IPS-NIHi11 (cell line): ENCODE measurements around the gene DNAH17.

Experiments
- DNase-seq: peaks from one replicate; pipeline ENCODE4 v3.0.0; 2012; ENCODE audit warnings: mixed read lengths, low spot score

DNAH17 gene

DNA sequence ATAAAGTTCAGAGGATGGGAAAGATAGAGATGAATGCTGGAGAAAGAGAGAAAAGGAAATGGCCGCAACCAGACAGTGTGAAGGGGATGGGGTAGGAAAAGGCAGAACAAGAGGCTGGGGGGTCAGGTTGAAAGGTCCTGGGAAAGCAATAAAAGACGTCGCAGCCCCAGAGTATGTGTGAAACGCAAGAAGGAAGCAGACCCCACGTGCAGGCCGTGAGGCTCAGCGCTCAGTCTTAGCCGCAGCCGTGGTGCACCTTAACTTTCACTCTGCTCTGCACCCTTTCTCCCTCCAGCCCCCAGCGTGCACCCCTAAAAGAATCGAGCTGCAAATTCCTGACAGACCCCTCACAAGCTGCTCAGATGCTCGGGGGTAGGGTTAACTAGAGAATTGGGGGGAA lies 1.9 kb downstream of the DNAH17 start:
- DNase-seq, result no peak

DNA sequence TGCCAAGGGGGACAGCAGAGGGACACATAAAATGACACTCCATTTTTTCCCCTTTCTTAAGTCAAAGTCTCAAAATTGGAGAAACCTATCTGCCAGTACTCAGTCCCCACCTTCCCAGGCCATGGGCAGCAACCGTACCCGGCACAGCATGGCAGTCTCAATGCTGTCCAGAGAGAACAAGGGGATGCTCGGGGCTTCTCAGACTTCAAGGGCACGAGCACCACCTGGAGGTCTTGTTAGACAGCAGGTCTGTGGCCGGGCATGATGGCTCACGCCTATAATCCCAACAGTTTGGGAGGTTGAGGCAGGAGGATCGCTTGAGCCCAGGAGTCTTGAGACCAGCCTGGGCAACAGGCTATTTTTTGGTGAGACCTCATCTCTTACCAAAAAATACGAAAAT lies 3.2 kb downstream of the DNAH17 start:
- DNase-seq, result no peak

DNA sequence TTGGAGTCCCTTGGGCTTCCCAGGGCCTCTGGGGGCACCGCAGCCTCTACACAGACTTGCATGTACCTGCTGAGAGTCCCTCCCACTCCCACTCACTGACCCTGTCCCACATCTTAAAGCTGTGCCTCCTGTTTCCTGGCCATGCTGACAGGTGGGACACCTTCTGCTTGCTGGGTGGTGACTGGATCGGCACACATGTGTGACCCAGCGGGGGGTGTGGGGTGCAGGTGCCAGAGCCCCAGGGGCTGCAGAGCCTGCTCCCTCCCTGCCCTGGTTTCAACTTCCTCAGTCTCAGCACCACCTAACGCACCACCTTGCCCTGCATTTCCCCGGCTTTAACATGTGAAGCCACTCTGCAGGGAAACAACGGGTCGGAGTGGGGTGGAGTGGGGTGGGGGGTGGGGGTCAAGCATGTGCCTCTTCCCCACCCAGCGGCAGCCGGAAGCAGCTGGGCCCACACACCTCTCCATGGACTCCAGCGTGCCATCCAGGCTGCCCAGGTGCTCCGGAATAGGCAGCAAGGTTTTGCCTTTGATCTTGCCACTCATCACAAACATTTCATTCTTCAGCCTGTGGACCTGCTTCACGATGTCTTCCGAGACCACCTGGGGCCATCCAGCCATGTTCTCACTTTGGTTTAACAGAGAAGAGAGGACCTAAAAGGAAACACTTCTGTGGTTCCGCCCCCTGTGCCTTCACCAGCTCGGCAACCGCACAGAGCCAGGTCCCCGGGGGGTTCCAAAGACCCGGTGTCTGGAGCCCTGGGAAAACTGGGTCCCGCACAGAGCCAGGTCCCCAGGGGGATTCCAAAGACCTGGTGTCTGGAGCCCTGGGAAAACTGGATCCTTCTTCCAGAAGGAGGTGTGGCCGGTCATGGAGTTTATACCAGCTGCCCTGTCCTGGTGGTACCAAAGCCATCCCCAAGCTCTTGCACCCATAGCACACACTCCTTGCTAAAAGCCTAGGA lies 4.7 kb downstream of the DNAH17 start:
- DNase-seq, result peak; percentile 85

DNA sequence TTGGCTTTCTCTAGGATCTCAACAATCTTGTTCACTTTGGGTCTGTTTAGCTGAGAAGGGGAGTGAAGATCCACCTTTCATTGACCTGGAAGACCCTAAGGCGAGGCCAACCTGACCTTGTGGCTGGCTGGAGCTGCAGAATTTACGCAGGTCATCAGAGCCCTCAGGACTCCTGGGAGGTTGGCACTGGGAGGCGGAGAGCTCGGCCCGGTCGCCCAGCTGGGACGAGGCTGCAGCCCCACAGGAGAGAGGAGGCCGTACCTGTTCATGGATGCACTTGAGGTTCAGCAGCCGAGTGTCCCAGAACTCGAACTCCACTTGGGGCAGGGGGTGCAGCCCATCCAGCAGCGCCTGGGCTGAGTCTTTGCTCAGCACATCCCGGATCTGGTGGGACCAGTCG lies 5.9 kb downstream of the DNAH17 start:
- no peak for DNase-seq

DNA sequence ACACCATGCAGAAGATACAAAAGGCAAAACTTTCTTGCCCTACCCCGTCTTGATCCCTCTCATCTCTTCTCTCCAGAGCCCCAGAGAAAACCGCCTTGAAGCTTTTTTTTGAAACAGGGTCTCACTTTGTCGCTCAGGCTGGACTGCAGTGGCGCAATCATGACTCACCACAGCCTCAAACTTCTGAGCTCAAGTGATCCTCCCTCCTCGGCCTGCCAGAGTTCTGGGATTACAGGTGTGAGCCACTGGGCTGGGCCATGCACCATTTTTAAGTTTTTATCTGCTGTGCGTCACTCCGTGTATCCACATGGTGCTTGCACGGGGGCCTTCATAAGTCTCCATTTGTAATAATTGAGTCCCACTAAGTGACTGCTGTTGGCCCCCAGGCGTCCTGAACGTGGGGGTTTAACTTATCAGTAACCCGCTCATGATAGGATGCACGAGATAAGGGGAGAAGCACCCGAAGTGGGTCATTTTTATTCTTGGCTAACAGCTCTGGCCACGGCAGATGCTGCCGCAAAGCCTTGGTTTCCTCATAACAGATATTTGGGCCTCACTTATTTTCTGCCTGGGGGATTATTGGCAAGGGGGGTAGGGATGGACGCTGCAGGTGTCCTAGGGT lies 8.6 kb downstream of the DNAH17 start:
- DNase-seq, result no peak

DNA sequence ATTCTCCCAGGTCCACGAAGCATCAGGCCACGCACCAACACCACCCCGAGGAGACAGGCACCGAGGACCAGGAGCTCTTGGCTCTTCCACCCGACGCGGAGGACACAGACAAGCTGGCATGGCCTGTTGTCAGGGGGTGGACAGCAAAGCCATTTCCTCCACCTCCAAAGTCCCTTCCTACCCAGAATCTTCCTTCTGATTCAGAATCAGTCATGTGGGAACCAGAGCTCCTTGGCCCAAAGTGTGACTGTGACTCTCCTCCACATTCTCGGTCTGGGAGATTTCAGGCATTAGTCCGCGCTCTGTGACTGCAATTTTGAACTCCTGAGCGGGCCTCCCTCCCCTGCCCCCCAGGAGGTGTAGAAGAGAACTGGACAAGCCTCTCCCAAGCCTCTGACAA lies 9.2 kb downstream of the DNAH17 start:
- no peak for DNase-seq

DNA sequence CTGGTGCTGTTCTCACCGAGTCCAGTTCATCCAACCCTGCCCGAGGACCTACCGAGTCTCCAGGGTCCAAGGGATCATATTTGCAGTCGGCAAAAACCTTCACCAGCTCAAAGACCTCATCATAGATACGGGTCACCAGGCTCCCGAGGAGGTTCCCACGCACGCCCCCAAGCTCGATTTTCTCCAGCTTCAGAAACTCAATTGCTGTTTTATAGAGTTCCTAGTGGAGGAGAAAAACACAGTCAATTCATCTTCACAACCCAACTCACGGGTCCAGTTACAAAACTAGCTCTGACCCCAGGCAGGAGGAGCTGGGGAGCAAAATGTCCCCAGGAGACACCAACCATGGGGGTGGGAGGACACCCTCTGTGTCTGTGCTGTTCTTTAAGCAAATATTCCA lies 10.2 kb downstream of the DNAH17 start:
- no peak for DNase-seq

DNA sequence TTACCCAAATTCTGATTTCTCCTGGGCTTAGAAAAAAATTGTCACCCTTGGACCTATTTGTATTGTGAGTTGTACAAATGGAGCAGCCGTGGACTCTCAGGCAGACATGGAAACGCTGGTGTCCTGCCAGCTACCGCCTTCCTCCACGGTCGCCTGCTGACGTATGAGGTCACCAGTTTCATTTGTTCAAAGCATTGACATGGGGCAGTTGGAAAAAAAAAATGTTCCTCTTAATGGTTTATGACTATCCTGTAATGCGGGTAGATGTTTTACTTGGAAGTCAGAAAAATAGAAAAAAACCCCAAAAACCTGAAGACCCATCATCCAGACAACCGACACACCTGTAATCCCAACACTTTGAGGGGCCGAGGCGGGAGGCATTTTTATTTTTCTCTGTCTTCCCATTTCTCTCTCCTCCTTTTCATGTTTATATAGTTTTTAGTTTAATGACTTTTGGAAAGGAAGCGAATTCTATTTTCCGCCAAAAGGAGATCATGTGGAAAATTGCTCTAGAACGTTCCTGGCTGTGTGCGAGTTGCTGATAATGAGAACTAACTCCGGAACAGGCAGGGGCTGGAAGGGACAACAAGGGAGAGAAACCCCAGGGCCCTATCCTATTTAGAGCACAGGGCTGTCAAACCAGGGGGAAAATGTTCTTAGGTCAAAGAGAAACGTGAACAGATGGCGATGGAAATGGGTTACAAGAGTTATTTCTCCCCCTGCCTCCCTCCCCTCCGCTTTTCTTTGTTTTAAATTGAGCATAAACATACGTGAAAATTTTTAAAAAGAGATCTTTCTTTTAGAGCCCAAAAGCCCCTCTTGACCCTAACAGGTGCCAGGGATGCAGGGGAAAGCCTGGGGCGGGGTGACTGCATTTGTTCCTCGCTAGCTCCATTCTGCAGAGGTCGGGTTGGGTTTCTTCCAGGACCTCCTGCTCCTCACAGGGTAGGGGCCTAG lies 13.7 kb downstream of the DNAH17 start:
- DNase-seq, result no peak

DNA sequence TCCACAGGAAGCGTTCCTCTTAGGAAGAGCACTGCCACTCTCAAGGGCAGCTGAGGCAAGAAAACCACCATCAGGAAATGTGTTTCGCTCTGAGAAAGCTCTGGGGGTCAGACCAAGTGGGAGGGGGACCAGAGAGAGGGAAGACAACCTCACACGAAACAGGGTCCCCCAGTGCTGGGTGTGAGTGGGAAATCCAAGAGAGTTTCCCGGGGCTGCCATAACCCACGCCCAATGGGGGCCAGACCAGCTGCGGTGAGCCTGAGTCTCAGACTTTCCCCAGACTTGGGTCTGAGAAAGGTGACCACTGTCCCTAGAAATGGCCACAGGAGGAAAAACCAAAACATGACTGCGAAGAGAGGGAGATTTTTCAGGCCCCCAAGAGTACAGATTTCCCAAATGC lies 14.5 kb downstream of the DNAH17 start:
- no peak for DNase-seq

DNA sequence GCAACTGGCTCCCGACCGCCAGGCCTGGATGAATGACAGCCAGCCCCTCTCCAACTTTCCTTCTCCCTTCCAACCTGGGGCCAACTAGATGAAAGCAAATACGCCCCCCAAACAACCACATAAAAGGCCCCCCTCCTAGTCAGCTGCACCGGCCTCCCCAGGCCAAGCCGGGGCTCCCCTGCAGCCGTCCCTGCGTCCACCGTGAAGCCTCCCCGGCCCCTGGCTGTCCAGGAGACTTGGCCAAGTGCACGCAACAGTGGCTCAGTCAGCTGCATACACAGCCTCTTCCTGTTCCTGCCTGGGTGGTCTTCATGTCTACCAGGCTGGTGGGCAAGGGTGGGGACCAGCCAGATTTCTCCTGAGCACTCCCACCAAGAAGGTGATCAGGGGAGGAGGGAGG lies 16.0 kb downstream of the DNAH17 start:
- DNase-seq, result no peak

DNA sequence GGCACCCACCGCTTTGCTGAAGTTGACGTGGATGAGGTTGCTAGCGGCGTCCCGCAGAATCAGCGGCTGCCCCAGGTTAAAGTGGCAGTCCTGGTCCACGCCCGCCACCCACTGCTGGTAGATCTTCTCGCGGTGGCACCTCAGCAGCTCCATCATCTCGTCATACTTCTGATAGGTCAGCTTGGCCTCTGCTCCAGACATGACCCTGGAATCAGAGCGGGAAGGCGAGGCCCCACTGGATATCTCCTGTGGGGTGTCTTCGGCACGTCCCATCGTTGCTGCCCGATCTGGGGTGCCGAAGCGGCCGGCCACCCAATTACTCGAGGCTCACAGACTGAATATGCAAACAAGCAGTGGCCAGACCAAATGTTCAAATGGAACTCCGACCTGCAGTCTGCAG lies 16.5 kb downstream of the DNAH17 start:
- DNase-seq, result no peak

DNA sequence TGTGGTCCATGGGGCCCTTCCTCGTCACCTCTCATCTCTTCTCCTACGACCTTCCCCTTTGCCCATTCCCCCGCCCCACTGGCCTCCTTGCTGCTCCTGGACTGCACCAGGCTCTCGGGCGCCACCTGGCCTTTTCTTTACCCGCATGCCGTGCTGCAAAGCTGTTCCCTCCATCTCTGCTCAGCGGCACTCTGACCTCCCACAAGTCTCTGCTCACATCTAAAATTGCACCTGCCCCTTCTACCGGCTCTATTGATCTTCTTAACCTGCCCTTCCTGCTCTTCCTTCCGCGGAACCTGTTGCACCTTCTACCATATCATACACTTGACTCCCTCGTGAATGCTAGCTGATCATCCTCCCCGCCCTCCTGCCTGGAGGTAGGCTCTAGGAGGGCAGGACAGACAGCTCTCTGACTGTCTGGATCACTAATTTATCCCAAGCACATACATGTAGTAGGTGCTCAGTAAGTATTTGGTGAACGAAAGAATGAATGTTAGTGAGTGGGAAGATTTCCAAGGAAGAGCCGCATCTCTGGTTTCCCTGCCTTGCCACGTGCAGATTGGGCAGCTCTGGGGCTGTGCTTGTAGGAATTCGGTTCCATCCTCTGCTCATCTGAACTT lies 17.3 kb downstream of the DNAH17 start:
- DNase-seq, result peak; percentile 74

DNA sequence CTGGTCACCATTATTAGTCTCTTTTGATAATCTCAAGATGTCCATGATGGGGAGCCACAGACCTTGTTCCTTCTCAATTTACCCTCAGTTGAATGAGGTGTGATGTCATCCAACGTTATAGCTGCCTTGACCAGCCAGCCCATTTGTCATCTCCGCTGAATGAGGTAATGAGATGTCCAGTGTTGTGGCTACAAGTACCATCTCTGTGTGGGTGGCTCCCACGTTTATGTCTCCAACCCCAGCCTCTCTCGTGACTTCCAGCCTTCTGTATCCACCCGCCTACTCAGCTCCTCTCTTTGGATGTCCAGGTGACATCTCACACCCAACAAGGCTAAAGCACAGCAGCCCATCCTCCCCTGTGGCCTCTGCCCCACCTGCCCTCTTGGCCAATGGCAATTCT lies 18.2 kb downstream of the DNAH17 start:
- DNase-seq, result no peak

DNA sequence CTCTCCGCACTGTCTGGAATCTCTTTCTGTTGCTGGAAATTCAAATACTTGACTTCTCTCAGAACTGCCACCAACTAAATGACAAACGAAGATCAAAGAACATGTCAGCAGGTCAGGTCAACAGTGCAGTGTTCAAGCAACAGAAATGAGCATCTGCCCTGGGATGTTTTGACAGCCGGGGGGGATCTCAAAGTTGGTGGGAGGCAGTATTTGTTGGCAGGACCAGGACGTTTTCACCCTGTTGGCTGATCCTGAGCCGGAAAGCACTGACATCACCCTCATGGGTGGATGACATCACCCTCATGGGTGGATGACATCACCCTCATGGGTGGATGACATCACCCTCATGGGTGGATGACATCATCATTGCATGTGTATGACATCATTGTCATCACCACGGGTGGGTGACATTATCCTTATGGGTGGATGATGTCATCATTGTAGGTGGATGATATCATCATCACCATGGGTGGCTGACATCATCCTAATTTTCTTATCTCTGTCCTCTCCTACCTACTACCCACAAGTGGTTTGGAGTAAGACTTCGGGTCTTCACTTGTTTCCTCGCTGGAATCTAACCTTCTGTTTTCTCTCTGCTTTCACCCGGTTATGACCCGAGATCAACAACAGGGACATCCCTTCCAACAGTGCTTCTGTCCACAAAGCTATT lies 18.9 kb downstream of the DNAH17 start:
- DNase-seq, result no peak

DNA sequence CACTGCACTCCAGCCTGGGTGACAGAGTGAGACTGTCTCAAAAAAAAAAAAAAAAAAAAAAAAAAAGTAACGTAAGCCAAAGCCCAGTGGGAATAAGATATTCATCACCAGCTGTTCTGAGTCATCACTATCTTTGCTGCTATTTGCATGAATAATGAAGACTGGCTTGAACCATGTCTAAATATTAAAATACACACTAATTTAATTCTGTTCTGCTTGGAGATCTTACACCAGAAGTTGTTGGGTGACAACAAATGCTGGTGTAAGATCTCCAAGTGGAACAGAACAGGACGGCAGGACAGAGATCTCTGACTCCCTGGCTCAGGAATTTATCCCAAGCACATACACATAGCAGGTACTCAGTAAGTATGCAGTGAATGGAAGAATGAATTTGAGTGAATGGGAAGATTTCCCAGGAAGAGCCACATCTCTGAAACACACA lies 19.6 kb downstream of the DNAH17 start:
- no peak for DNase-seq

DNA sequence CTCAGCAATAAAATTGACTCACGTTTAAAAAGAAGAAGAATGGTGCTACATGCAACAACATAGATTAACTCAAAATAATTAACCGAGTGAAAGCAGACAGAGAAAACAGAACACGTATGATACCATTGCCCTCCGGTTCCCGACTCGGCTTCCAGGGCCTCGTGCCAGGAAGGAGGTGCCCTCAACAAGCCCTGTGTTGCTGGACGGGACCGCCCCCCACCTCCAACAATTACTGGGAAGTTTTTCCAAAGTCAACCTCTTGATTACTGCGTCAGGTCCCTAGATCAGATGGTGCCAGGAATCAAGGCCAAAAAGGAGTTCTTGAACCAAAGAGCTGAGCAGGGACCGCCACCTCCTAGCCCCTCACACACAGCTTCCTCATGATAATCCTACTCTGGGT lies 20.4 kb downstream of the DNAH17 start:
- DNase-seq, result no peak

DNA sequence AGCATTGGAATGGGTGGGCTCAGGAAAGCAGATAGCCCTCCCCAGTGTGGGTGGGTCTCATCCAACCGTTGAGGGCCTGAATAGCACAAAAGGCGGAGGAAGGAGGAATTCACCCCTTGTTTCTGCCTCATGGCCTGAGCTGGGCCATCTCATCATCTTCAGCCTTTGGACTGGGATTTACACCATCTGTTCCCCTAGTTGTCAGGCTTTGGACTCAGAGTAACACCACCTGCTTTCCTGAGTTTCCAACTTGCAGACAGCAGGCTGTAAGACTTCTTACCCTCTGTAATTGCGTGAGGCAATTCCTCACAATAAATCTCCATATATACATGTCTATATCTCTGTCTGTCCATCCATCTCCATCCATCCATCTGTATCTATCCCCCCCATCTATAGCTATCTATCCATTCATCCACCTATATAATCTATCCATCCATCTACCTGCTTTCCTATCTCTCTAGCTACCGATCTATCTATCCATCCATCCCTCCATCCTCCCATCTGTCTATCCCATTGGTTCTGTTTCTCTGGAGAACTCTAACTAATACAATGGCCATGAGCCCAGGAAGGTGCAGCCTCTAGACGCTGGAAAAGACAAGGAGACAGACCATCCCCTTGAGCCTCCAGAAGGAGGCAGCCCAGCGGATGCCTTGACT lies 21.3 kb downstream of the DNAH17 start:
- DNase-seq, result no peak

DNA sequence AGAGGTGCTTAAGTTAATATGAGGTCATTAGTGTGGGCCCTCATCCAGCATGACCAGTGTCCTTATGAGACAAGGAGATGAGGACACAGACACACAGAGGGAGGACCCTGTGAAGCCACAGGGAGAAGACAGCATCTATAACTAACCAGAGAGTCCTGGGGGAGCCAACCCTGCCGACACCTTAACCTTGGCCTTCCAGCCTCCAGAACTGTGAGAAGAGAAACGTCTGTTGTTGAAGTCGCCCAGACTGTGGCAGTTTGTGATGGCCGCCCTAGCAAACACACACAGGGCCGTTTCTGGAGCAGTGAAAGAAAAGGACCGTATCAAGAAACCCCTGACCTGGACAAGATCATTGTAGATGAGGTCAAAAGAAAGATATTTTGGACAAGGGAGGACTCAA lies 26.7 kb downstream of the DNAH17 start:
- no peak for DNase-seq

DNA sequence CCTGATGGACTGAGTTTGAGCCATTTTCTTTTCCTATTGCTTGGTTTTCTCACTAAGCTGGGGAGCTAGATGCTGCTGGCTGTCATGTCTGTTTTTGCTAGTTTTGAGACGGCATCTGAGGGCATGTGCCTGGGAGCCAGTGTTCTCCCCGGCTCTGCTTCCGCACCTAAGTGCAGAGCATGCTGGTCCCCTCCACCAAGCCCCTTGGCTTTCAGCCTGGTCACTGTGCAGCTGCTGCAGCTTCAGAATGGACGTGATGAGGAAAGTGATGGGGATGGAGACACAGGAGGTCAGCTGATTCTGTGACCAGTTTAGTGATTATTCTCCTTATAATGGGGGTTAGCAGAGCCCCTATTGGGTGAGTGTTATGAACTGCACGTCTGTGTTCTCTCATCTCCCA lies 28.5 kb downstream of the DNAH17 start:
- no peak for DNase-seq

DNA sequence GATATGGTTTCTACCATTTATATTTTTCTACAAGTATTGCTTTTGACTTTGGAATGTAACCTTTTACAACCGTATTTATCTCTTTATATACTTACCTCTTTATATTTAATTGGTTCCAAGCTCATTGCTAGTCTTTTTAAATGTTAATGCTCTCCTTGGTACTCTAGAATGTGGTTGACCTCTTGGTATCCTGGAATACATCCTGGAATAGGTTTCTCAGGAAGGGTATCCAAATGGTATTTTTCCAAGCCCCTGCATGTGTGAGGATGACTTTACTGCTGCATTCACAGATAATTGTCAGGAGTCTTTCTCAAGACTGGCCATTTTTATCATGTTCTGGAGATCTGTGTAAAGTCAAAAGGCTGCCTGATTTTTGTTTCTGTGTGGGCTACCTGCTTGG lies 30.2 kb downstream of the DNAH17 start:
- DNase-seq, result no peak

DNA sequence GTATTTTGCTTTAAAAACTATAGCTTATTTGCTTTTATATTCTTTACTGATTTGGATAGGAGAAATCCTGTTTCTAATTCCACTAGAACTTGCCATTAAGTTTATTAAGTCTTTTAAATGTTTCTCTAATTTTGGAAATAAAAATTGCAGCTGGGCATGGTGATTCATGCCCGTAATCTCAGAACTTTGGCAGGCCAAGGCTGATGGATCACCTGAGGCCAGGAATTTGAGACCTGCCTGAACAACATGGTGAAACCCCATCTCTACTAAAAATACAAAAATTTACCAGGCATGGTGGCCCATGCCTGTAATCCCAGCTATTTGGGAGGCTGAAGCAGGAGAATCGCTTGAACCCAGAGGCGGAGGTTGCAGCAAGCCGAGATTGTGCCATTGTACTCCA lies 30.7 kb downstream of the DNAH17 start:
- DNase-seq, result no peak
